Stimulated activated CD8-positive, alpha-beta memory T cell treated with anti-CD3 and anti-CD28 coated beads, Interleukin-12 subunit alpha, Interleukin-12 subunit beta, amount 100 ng/mL, for 24 hours (primary cell): ENCODE data around the gene SLCO2B1.

Experiments used
- DNase-seq: peaks from one replicate; pipeline ENCODE4 v3.0.0-alpha.2; 2020; ENCODE audit errors: extremely low read depth

SLCO2B1 gene

GRCh38 chr11:75161506-75162095 is 10.7 kb downstream of the SLCO2B1 start:
- no peak for DNase-seq

- no peak for DNase-seq
These were observed 12.0 kb downstream of the SLCO2B1 start for GRCh38 chr11:75162954-75163353.

- DNase-seq, result no peak
These were observed 13.3 kb downstream of the SLCO2B1 start for GRCh38 chr11:75163921-75164849.

- no peak for DNase-seq
These were observed 14.8 kb downstream of the SLCO2B1 start for GRCh38 chr11:75165721-75166120.

GRCh38 chr11:75166791-75167190 is 15.9 kb downstream of the SLCO2B1 start:
- no peak for DNase-seq

GRCh38 chr11:75167617-75168016 is 16.7 kb downstream of the SLCO2B1 start:
- DNase-seq, result no peak

- DNase-seq, result no peak
These were observed 18.4 kb downstream of the SLCO2B1 start for GRCh38 chr11:75169101-75169885.

GRCh38 chr11:75170516-75171201 is 19.8 kb downstream of the SLCO2B1 start:
- no peak for DNase-seq

- no peak for DNase-seq
These were observed 22.4 kb downstream of the SLCO2B1 start for GRCh38 chr11:75173336-75173735.

GRCh38 chr11:75174781-75175370 is 24.0 kb downstream of the SLCO2B1 start:
- no peak for DNase-seq

- no peak for DNase-seq
These were observed 31.8 kb downstream of the SLCO2B1 start for GRCh38 chr11:75182664-75183063.

GRCh38 chr11:75184051-75184450 is 33.1 kb downstream of the SLCO2B1 start:
- no peak for DNase-seq

- no peak for DNase-seq
These were observed 34.0 kb downstream of the SLCO2B1 start for GRCh38 chr11:75184757-75185425.

GRCh38 chr11:75185866-75186265 is 35.0 kb downstream of the SLCO2B1 start:
- DNase-seq, result no peak

- no peak for DNase-seq
These were observed 36.1 kb downstream of the SLCO2B1 start for GRCh38 chr11:75186999-75187398.

GRCh38 chr11:75188671-75189070 is 37.8 kb downstream of the SLCO2B1 start:
- DNase-seq, result no peak

- no peak for DNase-seq
These were observed 38.2 kb downstream of the SLCO2B1 start for GRCh38 chr11:75189108-75189507.

GRCh38 chr11:75189911-75190310 is 39.0 kb downstream of the SLCO2B1 start:
- no peak for DNase-seq

GRCh38 chr11:75190652-75191329 is 39.9 kb downstream of the SLCO2B1 start:
- no peak for DNase-seq

GRCh38 chr11:75191330-75191717 is 40.4 kb downstream of the SLCO2B1 start:
- no peak for DNase-seq
